ENCODE data around the gene BTBD6.

- TF ChIP-seq CTCF (IDR thresholded peaks at IDR 0.05) = no peak
- no peak for TF ChIP-seq POLR2A (IDR thresholded peaks at IDR 0.05; ENCODE audit: low read depth)
- TF ChIP-seq POLR2AphosphoS5 (IDR thresholded peaks at IDR 0.05) = no peak
- no peak for TF ChIP-seq EP300 (IDR thresholded peaks at IDR 0.05)
Measured at GRCh38 chr14:105218611-105219010, 29.7 kb upstream of the BTBD6 start.

All from esophagus muscularis mucosa (tissue), 4 donors.